ENCODE data around the gene IFT88. TPM values are rescaled to one million over a fixed set of nuclear protein-coding genes. Genes with fewer than 3 reads are reported as not detected.

The IFT88 gene
- polyA plus RNA-seq, 1 donor from 2014 or later: 32.7 TPM

- Histone ChIP-seq H3K9ac (ENCODE audit: low read length) (no peak overlapping the region), H3F3A (ENCODE audit: insufficient read depth, low read length, poor library complexity, severe bottlenecking) (no peaks in the 10 kb centered on the region), H3K4me3 (ENCODE audit: low read length) (no peak overlapping the region), H3K27ac (ENCODE audit: low read length) (no peak overlapping the region), H3K4me2 (ENCODE audit: low read length) (no peak overlapping the region), H3K9me2 (ENCODE audit: insufficient read depth, low read length) (no peaks in the 10 kb centered on the region), H3K36me3 (ENCODE audit: insufficient read depth, low read length) (peaks cover 14% of the 10 kb centered on the region), H3K79me2 (replicated peaks; ENCODE audit: insufficient read depth, low read length) (no peaks in the 10 kb centered on the region), H3K9me3 (ENCODE audit: low read length) (peaks cover 7% of the 10 kb centered on the region), H2AFZ (ENCODE audit: low read depth, low read length) (no peak overlapping the region), H4K20me1 (ENCODE audit: insufficient read depth) (no peaks in the 10 kb centered on the region), H3K27me3 (ENCODE audit: insufficient read depth, low read depth, low read length) (no peaks in the 10 kb centered on the region)
- TF ChIP-seq MXI1 (conservative IDR thresholded peaks at IDR 0.05; ENCODE audit: poor library complexity, severe bottlenecking) (no peak), POLR2AphosphoS5 (IDR thresholded peaks at IDR 0.05) (no peak), EZH2 (IDR thresholded peaks at IDR 0.05; ENCODE audit: borderline replicate concordance, insufficient read depth, low read length, poor library complexity, severe bottlenecking) (no peak), REST (IDR thresholded peaks at IDR 0.05; ENCODE audit: borderline replicate concordance) (no peak), RAD21 (conservative IDR thresholded peaks at IDR 0.05) (no peak), CTCF (IDR thresholded peaks at IDR 0.05; ENCODE audit: poor library complexity, severe bottlenecking) (no peak), TAF1 (IDR thresholded peaks at IDR 0.05; ENCODE audit: low read depth) (no peak), SMC3 (conservative IDR thresholded peaks at IDR 0.05; ENCODE audit: poor library complexity) (no peak), EP300 (conservative IDR thresholded peaks at IDR 0.05; ENCODE audit: poor library complexity, severe bottlenecking) (no peak)
These were observed 16.9 kb downstream of the IFT88 start for GRCh38 chr13:20583803-20584293.

- Histone ChIP-seq H3K27me3 (ENCODE audit: insufficient read depth, low read depth, low read length) (no peaks in the 10 kb centered on the region), H3K36me3 (ENCODE audit: insufficient read depth, low read length) (peaks cover 14% of the 10 kb centered on the region), H3F3A (ENCODE audit: insufficient read depth, low read length, poor library complexity, severe bottlenecking) (no peaks in the 10 kb centered on the region), H3K4me2 (ENCODE audit: low read length) (no peak overlapping the region), H4K20me1 (ENCODE audit: insufficient read depth) (no peaks in the 10 kb centered on the region), H2AFZ (ENCODE audit: low read depth, low read length) (no peak overlapping the region), H3K9me3 (ENCODE audit: low read length) (peaks cover 7% of the 10 kb centered on the region), H3K27ac (ENCODE audit: low read length) (no peak overlapping the region), H3K4me3 (ENCODE audit: low read length) (no peak overlapping the region), H3K79me2 (replicated peaks; ENCODE audit: insufficient read depth, low read length) (no peaks in the 10 kb centered on the region), H3K9me2 (ENCODE audit: insufficient read depth, low read length) (no peaks in the 10 kb centered on the region), H3K9ac (ENCODE audit: low read length) (no peak overlapping the region)
- TF ChIP-seq MXI1 (conservative IDR thresholded peaks at IDR 0.05; ENCODE audit: poor library complexity, severe bottlenecking): no peak
- TF ChIP-seq REST (IDR thresholded peaks at IDR 0.05; ENCODE audit: borderline replicate concordance): no peak
- no peak for TF ChIP-seq CTCF (IDR thresholded peaks at IDR 0.05; ENCODE audit: poor library complexity, severe bottlenecking)
- TF ChIP-seq POLR2AphosphoS5 (IDR thresholded peaks at IDR 0.05): no peak
- no peak for TF ChIP-seq RAD21 (conservative IDR thresholded peaks at IDR 0.05)
- TF ChIP-seq EZH2 (IDR thresholded peaks at IDR 0.05; ENCODE audit: borderline replicate concordance, insufficient read depth, low read length, poor library complexity, severe bottlenecking): no peak
- no peak for TF ChIP-seq SMC3 (conservative IDR thresholded peaks at IDR 0.05; ENCODE audit: poor library complexity)
- no peak for TF ChIP-seq EP300 (conservative IDR thresholded peaks at IDR 0.05; ENCODE audit: poor library complexity, severe bottlenecking)
- no peak for TF ChIP-seq TAF1 (IDR thresholded peaks at IDR 0.05; ENCODE audit: low read depth)
These were observed 18.4 kb downstream of the IFT88 start for GRCh38 chr13:20585371-20585770.
